ENCODE measurements around the gene BEND3. TPM values are rescaled to one million over a fixed set of nuclear protein-coding genes. Genes with fewer than 3 reads are reported as not detected.

The BEND3 gene
- total and polyA plus RNA-seq, 9 of the 15 experiments (the other 6 are each of a cell fraction or from before 2014, with no cell fraction given), result 0.64 to 8.4 (median 3.3) TPM

DNA sequence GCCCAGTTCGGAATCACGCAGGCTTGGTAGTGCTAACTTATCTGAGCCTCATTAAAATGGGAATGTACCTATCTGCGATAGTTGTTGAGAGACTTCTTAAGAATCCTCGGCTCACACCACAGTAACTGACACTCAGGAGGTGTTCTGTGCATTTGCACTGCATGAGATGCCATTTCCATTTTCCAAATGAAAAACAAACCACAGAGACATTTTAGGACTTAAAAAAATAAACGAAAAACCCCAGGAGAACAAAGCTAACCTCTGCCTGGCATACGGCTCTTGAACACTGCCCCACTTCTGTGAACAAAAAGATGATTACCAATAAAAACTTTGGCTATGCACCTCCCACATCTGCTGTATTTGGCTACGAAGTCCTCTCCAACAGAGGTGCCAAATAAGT, 37.6 kb downstream of the BEND3 start:
- H3K36me3 ChIP-seq (ENCODE audit: control insufficient read depth, insufficient read depth, low read length), result no peaks in the 10 kb centered on the region
- no peak for ATAC-seq
- no peak for FAIRE-seq
- 82% methylated on average over 7 of the region's 7 CpGs for WGBS (ENCODE audit: insufficient coverage, low coverage, missing lambda C conversion rate)
- in situ Hi-C loops (cut with MboI), result no loop called here
- H4K20me1 ChIP-seq (replicated peaks; ENCODE audit: control insufficient read depth, insufficient read depth, low read length), result no peaks in the 10 kb centered on the region
- H3K79me2 ChIP-seq (ENCODE audit: control insufficient read depth, insufficient read depth, low read length), result no peaks in the 10 kb centered on the region
- BruUV-seq (replicated peaks), result no TSS peak
- no peaks in the 10 kb centered on the region for H3K9me3 ChIP-seq (replicated peaks; ENCODE audit: control insufficient read depth, insufficient read depth, low read depth, low read length)
- H3K27ac ChIP-seq (ENCODE audit: extremely low read depth, low read depth, low read length), result no peak overlapping the region
- no peak overlapping the region for H3K4me3 ChIP-seq
- intact Hi-C loops (cut with micrococcal nuclease), result loop anchor here (5.0 kb wide), 1 partner anchor 35 kb away; no protein-coding TSS in a partner anchor
- no peak overlapping the region for H3K9ac ChIP-seq (ENCODE audit: insufficient read depth in 1 of 2, low read depth in 2 of 2, low read length in 2 of 2)
- DNase-seq (ENCODE audit: extremely low read depth in 1 of 4, low spot score in 3 of 4), result no peak
- peaks cover 0 to 3% of the 10 kb centered on the region in 2 experiments; a peak in 2 of 5 replicates for H3K4me1 ChIP-seq (replicated peaks in 1 of 2; ENCODE audit: control insufficient read depth in 2 of 2, insufficient read depth in 2 of 2, low read length in 2 of 2)
- H3K27me3 ChIP-seq (ENCODE audit: control insufficient read depth in 2 of 2, insufficient read depth in 2 of 2, low read length in 2 of 2), result no peaks in the 10 kb centered on the region
- no peaks in the 10 kb centered on the region for H3K9me1 ChIP-seq (ENCODE audit: control insufficient read depth, insufficient read depth, low read length)
- no peak overlapping the region for H3K4me2 ChIP-seq (ENCODE audit: insufficient read depth, low read length)
- no peak overlapping the region for H2AFZ ChIP-seq (ENCODE audit: low read depth, low read length)
- ChIA-PET POLR2A (no interaction called here), CTCF (ENCODE audit: low intra/inter-chr PET ratio) (no interaction called here)
- TF ChIP-seq E2F3 (CRISPR knock-in tag; IDR thresholded peaks at IDR 0.05) (no peak), NFATC3 (IDR thresholded peaks at IDR 0.05) (no peak), ZNF146 (CRISPR knock-in tag; IDR thresholded peaks at IDR 0.05; ENCODE audit: unreplicated experiment) (no peak), LCOR (CRISPR knock-in tag; IDR thresholded peaks at IDR 0.05) (no peak), SPI1 (IDR thresholded peaks at IDR 0.05; ENCODE audit: borderline replicate concordance, low read depth, low read length) (no peak)
- TF ChIP-seq, protein P1, sequence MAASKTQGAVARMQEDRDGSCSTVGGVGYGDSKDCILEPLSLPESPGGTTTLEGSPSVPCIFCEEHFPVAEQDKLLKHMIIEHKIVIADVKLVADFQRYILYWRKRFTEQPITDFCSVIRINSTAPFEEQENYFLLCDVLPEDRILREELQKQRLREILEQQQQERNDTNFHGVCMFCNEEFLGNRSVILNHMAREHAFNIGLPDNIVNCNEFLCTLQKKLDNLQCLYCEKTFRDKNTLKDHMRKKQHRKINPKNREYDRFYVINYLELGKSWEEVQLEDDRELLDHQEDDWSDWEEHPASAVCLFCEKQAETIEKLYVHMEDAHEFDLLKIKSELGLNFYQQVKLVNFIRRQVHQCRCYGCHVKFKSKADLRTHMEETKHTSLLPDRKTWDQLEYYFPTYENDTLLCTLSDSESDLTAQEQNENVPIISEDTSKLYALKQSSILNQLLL (CRISPR knock-in tag; IDR thresholded peaks at IDR 0.05; ENCODE audit: borderline replicate concordance), result no peak
